ENCODE measurements around the gene SLAMF9.

Gene SLAMF9

GRCh38 chr1:159996653-159997052 is 42.6 kb upstream of the SLAMF9 start:
- no peak overlapping the region for H3K4me3 ChIP-seq (ENCODE audit: insufficient read depth, low read length, poor library complexity, severe bottlenecking)
- H2AFZ ChIP-seq (ENCODE audit: low read depth, low read length, severe bottlenecking) = no peak overlapping the region
- no peaks in the 10 kb centered on the region for H3K9me2 ChIP-seq (replicated peaks; ENCODE audit: insufficient read depth, low read length)
- H3K36me3 ChIP-seq (ENCODE audit: low read length) = no peaks in the 10 kb centered on the region
- H3K27ac ChIP-seq (ENCODE audit: low read depth, low read length) = no peak overlapping the region
- H3K27me3 ChIP-seq (ENCODE audit: low read length) = no peaks in the 10 kb centered on the region
- no peak overlapping the region for H3K4me2 ChIP-seq (ENCODE audit: low read depth, low read length, poor library complexity, severe bottlenecking)
- H3K79me2 ChIP-seq (ENCODE audit: insufficient read depth, low read length) = no peaks in the 10 kb centered on the region
- H3K9me3 ChIP-seq (ENCODE audit: insufficient read depth, low read length) = no peaks in the 10 kb centered on the region
- no peak overlapping the region for H3K9ac ChIP-seq (ENCODE audit: low read length)
- TF ChIP-seq EZH2phosphoT487 (conservative IDR thresholded peaks at IDR 0.05; ENCODE audit: low read length) (no peak), CTCF (IDR thresholded peaks at IDR 0.05; ENCODE audit: insufficient read depth, low read length, poor library complexity, severe bottlenecking) (no peak)
- H4K20me1 ChIP-seq (ENCODE audit: low read depth, low read length) = no peaks in the 10 kb centered on the region
- H3F3A ChIP-seq (ENCODE audit: insufficient read depth) = no peaks in the 10 kb centered on the region

- TF ChIP-seq CTCF (IDR thresholded peaks at IDR 0.05; ENCODE audit: insufficient read depth, low read length, poor library complexity, severe bottlenecking) (no peak), EZH2phosphoT487 (conservative IDR thresholded peaks at IDR 0.05; ENCODE audit: low read length) (no peak)
- no peak overlapping the region for H2AFZ ChIP-seq (ENCODE audit: low read depth, low read length, severe bottlenecking)
- H3K79me2 ChIP-seq (ENCODE audit: insufficient read depth, low read length) = no peaks in the 10 kb centered on the region
- no peaks in the 10 kb centered on the region for H3K9me2 ChIP-seq (replicated peaks; ENCODE audit: insufficient read depth, low read length)
- no peak overlapping the region for H3K4me3 ChIP-seq (ENCODE audit: insufficient read depth, low read length, poor library complexity, severe bottlenecking)
- H3K9me3 ChIP-seq (ENCODE audit: insufficient read depth, low read length) = no peaks in the 10 kb centered on the region
- no peaks in the 10 kb centered on the region for H3K27me3 ChIP-seq (ENCODE audit: low read length)
- H3K27ac ChIP-seq (ENCODE audit: low read depth, low read length) = no peak overlapping the region
- no peaks in the 10 kb centered on the region for H3F3A ChIP-seq (ENCODE audit: insufficient read depth)
- H4K20me1 ChIP-seq (ENCODE audit: low read depth, low read length) = no peaks in the 10 kb centered on the region
- no peak overlapping the region for H3K9ac ChIP-seq (ENCODE audit: low read length)
- H3K4me2 ChIP-seq (ENCODE audit: low read depth, low read length, poor library complexity, severe bottlenecking) = no peak overlapping the region
- no peaks in the 10 kb centered on the region for H3K36me3 ChIP-seq (ENCODE audit: low read length)
Observed at GRCh38 chr1:159994896-159995295, 40.9 kb upstream of the SLAMF9 start.

GRCh38 chr1:159993911-159994310 is 39.9 kb upstream of the SLAMF9 start:
- H3K27me3 ChIP-seq (ENCODE audit: low read length) = no peaks in the 10 kb centered on the region
- no peaks in the 10 kb centered on the region for H3F3A ChIP-seq (ENCODE audit: insufficient read depth)
- H4K20me1 ChIP-seq (ENCODE audit: low read depth, low read length) = no peaks in the 10 kb centered on the region
- H3K79me2 ChIP-seq (ENCODE audit: insufficient read depth, low read length) = no peaks in the 10 kb centered on the region
- H3K9me2 ChIP-seq (replicated peaks; ENCODE audit: insufficient read depth, low read length) = no peaks in the 10 kb centered on the region
- H3K36me3 ChIP-seq (ENCODE audit: low read length) = no peaks in the 10 kb centered on the region
- no peak overlapping the region for H3K4me3 ChIP-seq (ENCODE audit: insufficient read depth, low read length, poor library complexity, severe bottlenecking)
- no peak overlapping the region for H3K9ac ChIP-seq (ENCODE audit: low read length)
- no peaks in the 10 kb centered on the region for H3K9me3 ChIP-seq (ENCODE audit: insufficient read depth, low read length)
- TF ChIP-seq CTCF (IDR thresholded peaks at IDR 0.05; ENCODE audit: insufficient read depth, low read length, poor library complexity, severe bottlenecking) (no peak), EZH2phosphoT487 (conservative IDR thresholded peaks at IDR 0.05; ENCODE audit: low read length) (no peak)
- no peak overlapping the region for H2AFZ ChIP-seq (ENCODE audit: low read depth, low read length, severe bottlenecking)
- H3K4me2 ChIP-seq (ENCODE audit: low read depth, low read length, poor library complexity, severe bottlenecking) = no peak overlapping the region
- no peak overlapping the region for H3K27ac ChIP-seq (ENCODE audit: low read depth, low read length)

Measured in SU-DHL-6 (cell line).